Stimulated activated CD4-positive, alpha-beta T cell treated with anti-CD3 and anti-CD28 coated beads, Interleukin-4, amount 100 ng/mL, for 1 hour (primary cell): Measurements from ENCODE around the gene PDE8B.
"Not testable (repeated sequence)": the region's sequence is repeated elsewhere in the genome, so short reads cannot be mapped to it uniquely, and the experiment has no call there.

Source experiments
- DNase-seq: peaks from one replicate; pipeline ENCODE4 v3.0.0-alpha.2; 2020

PDE8B gene

GRCh38 chr5:77368367-77368766 is 157.9 kb downstream of the PDE8B start:
- DNase-seq = no peak

- no peak for DNase-seq
Measured at GRCh38 chr5:77369566-77369965, 159.1 kb downstream of the PDE8B start.

DNA sequence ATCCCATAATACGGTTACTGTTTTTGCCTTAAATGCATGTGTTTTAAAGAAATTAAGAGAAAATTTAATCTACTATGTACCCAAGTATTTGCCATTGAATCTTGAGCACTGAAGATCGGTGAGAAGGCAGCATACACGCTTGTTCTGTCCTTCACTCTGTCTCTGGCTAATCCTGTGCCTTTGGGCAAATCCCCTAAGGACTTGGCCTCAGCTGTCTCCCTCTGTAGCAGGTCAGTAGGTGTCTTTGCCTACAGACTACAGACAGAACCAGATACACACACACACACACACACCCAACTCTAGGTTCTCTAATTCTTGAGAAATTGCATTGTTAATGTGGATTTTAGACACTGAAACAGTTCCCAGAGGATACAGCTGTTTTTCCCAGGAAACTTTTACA is 164.2 kb downstream of the PDE8B start:
- DNase-seq = no peak

- DNase-seq = no peak
Measured at GRCh38 chr5:77376609-77377300, 166.3 kb downstream of the PDE8B start.

- DNase-seq = peak; percentile 41
Measured at GRCh38 chr5:77379558-77380061, 169.1 kb downstream of the PDE8B start.

DNA sequence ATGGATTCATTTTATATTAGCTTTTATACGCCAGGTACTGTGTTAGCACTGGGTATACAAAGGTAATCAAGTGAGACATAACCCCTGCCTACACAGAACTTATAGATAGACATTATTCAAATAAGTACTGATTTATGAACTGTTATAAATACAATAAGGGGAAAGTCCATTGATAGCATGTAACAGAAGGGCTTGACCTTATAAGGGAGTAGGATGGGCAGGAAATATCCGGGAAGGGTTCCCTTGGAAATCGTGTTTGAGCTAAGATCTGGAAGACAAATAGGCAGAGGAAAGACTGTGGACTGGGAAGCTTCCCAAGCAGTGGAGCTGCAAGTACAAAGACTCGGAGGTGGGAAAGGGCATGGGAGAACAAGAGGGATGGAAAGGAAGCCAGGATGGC is 170.2 kb downstream of the PDE8B start:
- DNase-seq = no peak

DNA sequence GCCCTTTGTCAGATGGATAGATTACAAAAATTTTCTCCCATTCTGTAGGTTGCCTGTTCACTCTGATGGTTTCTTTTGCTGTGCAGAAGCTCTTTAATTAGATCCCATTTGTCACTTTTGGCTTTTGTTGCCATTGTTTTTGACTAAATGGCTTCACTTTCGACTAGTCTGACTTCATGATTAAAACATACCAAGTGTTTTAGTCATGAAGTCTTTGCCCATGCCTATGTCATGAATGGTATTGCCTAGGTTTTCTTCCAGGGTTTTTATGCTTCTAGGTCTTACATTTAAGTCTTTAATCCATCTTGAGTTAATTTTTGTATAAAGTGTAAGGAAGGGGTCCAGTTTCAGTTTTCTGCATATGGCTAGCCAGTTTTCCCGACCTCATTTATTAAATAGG is 172.9 kb downstream of the PDE8B start:
- not testable (repeated sequence) for DNase-seq

DNA sequence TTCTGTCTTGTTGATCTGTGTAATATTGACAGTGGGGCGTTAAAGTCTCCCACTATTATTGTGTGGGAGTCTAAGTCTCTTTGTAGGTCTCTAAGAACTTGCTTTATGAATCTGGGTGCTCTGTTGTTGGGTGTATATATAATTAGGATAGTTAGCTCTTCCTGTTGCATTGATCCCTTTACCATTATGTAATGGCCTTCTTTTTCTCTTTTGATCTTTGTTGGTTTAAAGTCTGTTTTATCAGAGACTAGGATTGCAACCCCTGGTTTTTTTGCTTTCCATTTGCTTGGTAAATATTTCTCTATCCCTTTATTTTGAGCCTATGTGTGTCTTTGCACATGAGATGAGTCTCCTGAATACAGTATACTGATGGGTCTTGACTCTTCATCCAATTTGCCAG is 175.9 kb downstream of the PDE8B start:
- not testable (repeated sequence) for DNase-seq

DNA sequence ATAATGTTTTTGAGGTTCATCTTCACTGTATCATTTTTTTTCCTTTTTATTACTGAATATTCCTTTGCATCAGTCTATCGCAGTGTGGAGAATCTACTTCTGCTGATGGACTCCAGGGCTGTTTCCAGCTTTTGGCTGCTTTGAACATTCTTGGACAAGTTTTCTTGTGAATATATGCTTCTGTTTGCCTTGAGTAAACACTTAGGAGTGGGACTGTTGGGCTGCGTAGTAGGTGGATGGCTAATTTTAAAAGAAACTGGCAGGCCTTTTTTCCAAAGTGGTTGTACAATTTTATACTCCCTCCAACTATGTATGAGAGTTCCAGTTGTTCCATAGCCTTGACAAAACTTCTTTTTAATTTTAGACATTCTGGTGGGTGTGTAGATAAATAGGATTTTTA is 179.3 kb downstream of the PDE8B start:
- DNase-seq = no peak

DNA sequence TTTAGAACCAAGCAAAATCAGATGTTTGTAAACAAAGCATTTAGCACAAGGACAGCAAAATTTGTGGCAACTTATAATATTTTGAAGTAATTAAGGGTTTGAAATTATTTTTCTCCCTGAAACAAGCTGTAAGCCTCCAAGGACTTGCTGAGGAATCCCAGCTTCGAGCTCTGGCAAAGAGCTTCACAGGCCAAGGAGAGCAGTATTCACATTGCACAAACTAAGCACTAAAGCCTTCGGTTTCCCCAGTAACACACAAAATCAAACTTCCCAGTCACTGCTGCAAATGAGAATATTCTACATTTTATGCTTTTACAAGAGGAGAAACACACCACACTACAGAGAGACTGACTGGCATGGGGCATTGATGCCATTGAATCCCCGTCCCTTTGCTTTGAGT is 179.7 kb downstream of the PDE8B start:
- no peak for DNase-seq

GRCh38 chr5:77390795-77391194 is 180.3 kb downstream of the PDE8B start:
- no peak for DNase-seq

DNA sequence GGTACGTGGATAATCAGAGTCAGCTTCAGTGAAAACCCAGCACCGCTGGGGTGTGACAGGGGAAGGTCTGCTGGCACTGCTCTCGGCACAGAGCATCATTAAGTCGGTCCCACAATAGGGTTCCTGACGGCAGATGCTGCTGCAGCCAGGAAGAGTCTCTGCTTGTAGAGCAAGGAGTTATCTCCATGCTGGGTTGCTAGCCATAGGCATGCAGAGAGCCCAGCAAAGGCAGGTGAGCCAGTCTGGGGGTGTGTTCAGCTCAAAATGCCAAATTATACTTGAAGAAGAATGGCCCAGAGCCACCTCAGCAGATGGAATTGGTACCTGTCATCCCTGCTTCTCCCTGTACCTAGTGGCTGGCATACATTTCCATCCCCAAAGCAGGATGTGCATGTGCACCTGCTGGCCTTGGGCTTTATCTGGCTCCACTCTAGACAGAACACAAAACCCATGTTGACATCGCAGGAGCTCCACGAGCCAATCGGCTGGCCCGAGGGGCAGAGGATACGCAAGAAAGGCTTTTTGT is 180.8 kb downstream of the PDE8B start:
- no peak for DNase-seq

DNA sequence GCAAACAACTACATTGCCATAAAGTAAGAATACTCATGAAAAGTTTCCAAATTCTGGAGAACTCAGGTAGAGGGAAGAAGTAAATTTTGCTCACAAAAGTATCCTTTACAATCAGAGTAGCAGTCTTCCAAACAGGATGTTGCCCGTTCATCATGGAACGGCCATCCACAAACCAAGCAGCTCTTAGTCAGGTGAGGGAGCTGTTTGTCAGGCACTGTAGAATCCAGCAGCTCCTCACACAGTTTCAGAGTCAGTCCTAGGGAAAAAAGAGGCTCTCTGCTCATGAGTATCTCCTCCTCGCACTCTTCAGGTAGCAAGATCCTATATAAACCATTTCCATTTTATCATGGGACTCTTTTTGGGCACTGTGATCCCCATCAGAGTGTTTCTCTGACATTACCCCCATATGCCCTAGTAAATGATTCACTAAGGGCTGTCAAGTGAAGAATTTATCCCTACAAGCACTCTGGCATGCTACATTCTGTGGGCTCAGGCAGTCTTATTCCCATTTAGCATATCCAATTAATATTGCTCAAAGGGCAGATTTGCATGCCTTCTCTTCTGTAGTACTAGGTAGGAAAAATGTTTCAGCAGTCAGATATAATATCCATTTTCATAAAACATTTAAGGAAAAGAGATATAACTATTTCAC is 183.7 kb downstream of the PDE8B start:
- no peak for DNase-seq

DNA sequence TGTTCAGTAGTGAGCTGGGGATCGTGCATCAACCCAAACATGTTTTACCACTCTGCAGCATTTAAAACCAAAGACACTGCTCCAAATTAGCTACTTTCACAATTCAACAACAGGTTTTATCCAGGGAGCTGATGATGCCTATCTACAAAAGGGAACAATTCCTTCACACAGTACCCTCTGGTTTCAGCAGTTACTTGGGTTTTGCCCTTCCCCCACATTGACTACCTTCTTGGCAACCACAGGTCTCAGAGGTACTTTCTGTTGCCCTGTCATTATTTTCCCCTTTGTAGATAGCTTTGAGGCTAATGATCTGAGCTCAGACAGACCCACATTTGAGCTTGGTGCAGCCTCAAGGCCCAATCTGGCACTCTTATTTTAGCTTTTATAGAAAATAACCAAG is 185.5 kb downstream of the PDE8B start:
- no peak for DNase-seq

- DNase-seq = no peak
Measured at GRCh38 chr5:77397686-77398292, 187.3 kb downstream of the PDE8B start.

GRCh38 chr5:77398458-77398857 is 188.0 kb downstream of the PDE8B start:
- no peak for DNase-seq

DNA sequence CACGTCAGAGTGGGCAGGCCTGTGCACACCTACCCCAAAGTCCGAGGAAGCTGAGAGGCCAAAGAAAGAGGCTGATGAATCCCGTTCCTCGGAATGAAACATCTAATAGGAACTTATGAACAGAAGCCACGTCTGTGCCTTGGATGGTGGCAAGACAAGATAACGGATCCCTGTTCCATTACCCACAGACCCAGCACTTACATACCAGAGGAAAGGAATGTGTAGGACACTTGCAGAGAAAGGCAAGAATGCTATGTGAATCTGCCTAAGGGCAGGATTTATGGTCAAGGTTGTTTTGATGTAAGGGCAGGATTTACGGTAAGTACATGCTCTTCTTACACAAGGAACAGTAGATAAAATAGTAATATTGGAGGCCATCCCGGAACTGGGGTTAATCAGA is 188.4 kb downstream of the PDE8B start:
- no peak for DNase-seq

DNA sequence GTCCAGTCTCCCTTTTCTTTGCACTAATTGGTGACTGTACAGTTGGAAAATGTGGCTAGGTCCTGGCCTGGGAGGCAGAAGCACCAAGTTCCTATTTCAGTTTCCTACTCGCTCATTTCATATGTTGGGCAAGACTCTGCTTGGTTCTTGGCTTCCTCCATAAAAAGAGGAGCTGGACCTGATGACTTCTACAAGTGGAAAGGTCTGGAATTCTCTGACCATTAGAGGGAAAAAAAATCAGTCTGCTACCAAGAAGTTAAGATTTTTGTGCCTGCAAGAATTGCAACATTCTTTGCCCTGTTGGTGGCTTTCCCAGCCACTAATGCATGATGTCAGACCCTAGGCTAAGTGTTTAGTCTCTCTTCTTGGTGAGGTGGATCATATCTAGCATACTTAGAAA is 190.2 kb downstream of the PDE8B start:
- DNase-seq = no peak

- no peak for DNase-seq
Measured at GRCh38 chr5:77402796-77403195, 192.3 kb downstream of the PDE8B start.

- no peak for DNase-seq
Measured at GRCh38 chr5:77407152-77407551, 196.7 kb downstream of the PDE8B start.

DNA sequence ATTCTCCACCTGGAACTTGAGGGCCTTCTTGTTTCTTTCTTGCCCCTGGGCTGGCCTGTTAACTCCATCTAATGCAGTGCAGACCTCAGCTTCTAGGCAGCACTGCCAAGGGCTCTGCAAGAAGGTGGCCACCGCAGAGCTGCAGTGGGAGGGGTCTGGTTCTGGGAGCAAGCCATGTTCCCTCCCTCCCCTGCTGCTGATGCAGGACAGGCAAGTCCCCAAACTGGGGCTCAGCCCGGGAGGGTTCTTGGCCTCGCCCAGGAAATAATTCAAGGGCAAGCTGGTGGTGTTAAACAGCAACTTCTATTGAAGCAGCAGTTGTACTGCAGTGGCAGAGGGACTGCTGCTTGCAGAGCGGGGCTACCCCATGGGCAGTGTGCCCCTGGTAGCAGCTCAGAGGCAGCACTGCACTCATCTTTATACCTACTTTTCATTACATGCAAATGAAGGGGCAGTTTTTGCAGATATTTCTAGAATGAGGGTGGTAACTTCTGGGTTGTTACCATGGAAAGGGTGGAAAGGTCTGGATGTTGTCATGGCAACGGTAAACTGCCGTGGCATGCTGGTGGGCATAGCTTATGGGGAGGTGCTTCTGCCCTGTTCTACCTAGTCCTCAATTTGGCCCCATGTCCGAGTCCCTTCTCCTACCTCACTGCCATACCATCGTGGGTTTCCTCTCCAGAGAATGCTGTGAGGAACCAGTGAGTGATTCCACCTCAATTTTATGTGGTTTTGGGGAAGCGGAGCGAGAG is 199.6 kb downstream of the PDE8B start:
- DNase-seq = no peak

GRCh38 chr5:77413049-77413448 is 202.6 kb downstream of the PDE8B start:
- DNase-seq = no peak

GRCh38 chr5:77418162-77418561 is 207.7 kb downstream of the PDE8B start:
- no peak for DNase-seq
